SH-SY5Y (cell line): ENCODE data around the gene HDAC9.
A peak's percentile ranks its signal among the peaks of the same experiment; 100 is the strongest.

Experiments used
- GATA2 ChIP-seq: IDR thresholded peaks from 2 replicates; pipeline ENCODE4 v1.6.1; 2011; ENCODE audit warnings: mild to moderate bottlenecking, low read depth, low read length
- GATA3 ChIP-seq: IDR thresholded peaks from 2 replicates; pipeline ENCODE4 v1.6.1; 2011; ENCODE audit warnings: low read depth, mild to moderate bottlenecking, low read length, moderate library complexity

The HDAC9 gene

DNA sequence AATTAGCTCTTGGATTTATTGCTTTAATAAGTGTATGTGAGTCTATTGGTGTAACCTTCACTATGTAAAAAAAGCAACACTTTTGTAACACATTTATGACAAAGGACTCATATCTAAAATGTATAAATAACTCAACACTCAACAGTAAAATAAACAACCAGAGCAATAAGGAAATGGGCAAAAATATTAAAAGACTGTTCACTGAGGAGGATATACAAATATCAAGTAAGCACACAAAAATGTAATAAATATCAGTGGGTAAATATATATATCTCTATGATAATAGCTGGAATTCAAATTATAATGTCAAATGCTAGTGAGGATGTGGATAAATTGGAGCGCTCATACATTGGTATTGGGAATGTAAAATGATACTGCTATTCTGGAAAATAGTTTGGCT is 53.0 kb downstream of the HDAC9 start:
- TF ChIP-seq GATA2 (no peak), GATA3 (no peak)

- TF ChIP-seq GATA2 (no peak), GATA3 (no peak)
Observed at GRCh38 chr7:18550574-18550973, 55.0 kb downstream of the HDAC9 start.

GRCh38 chr7:18552316-18552916 is 56.9 kb downstream of the HDAC9 start:
- TF ChIP-seq GATA3 (no peak), GATA2 (no peak)

- TF ChIP-seq GATA2 (no peak), GATA3 (no peak)
Observed at GRCh38 chr7:18552943-18553604, 57.5 kb downstream of the HDAC9 start.

GRCh38 chr7:18553605-18554003 is 58.1 kb downstream of the HDAC9 start:
- TF ChIP-seq GATA2 = peak; percentile 86
- peak; percentile 83 for TF ChIP-seq GATA3

DNA sequence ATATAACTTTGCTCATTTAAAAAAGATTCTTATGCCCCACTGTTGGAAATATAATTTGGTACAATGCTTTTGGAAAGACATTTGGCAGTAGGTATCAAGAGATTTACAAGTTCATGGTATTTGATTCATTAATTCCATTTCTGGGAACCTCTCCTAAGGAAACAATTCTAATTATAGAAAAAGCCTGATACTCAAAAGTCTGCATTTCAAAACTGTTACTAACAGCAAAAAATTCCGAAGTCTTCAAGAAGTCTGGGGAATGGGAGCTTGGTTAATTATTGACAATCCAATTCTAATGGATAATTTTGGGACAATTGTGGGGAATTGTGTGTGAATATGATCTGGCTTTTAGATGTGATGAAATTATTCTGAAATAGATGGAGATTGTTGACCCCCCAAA is 59.6 kb downstream of the HDAC9 start:
- TF ChIP-seq GATA2 = no peak
- no peak for TF ChIP-seq GATA3

DNA sequence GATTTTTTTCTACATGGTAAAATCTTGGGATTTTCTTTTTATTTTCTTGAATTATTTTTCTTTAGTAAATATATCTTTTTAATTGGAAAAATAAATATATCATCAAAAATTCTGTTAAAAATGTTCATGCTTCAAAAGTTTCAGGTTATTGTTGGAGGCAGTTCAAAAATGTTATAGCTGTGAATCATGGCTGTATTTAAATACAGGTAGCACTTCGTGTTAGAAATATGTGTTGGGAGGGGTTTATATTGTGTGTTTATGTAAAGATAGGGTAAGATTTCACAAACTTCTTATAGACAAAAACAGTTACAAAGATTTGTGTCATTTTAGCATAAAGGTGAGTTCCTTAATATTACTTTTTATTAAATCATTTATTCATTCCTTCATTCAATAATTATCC is 60.4 kb downstream of the HDAC9 start:
- TF ChIP-seq GATA2 (no peak), GATA3 (no peak)

DNA sequence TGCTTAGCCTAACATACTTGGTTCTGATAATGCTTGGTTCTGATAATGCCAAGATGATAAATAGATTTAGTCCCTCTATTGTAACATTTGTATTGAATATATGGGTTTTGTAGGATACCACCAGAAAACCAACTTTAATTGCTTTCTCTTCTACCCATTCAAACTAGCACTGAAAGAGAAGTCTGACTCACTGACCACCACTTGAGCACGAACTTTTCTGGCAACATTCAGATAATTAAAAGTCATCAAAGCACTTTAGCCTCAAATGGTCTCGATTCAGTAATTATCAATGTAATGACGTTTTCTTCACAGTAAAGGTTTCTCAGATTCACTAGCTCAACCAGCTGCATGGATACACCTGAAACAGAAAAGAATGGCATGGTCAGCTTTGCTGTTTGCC is 63.0 kb downstream of the HDAC9 start:
- no peak for TF ChIP-seq GATA2
- no peak for TF ChIP-seq GATA3

- TF ChIP-seq GATA3 (no peak), GATA2 (no peak)
Observed at GRCh38 chr7:18558910-18559309, 63.4 kb downstream of the HDAC9 start.

- TF ChIP-seq GATA3 (no peak), GATA2 (no peak)
Observed at GRCh38 chr7:18559756-18560155, 64.2 kb downstream of the HDAC9 start.

DNA sequence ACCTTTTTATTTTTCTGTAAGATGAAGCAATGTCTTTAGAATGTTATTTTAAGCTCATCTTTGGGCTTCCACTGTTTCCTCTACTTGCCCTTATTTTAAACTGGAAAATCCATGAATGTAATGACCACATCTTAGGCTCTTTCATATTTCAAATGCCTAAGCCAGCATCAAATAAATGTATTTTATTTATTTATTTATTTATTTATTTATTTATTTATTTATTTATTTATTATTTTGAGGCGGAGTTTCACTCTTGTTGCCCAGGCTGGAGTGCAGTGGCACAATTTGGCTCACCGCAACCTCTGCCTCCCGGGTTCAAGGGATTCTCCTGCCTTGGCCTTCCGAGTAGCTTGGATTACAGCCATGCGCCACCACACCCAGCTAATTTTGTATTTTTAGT is 69.2 kb downstream of the HDAC9 start:
- TF ChIP-seq GATA3 = no peak
- no peak for TF ChIP-seq GATA2

DNA sequence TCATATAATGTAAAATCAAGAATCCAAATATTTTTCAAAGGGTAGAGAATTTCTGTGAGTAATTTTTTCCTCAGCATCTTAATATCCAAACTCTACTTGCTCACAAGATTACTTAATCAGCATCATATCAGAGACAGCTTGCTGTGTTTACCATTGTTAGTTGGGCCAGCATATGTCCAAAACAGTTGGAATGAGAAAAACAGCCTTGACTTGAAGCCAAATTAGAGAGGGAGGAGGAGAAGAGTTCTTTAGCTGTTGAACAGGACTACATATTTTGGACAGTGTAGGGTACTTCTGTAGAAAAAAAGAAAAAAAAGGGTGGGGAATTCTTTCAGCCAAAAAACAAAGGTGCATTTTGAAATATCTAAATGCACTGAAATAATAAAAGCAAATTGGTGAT is 69.8 kb downstream of the HDAC9 start:
- no peak for TF ChIP-seq GATA2
- no peak for TF ChIP-seq GATA3

DNA sequence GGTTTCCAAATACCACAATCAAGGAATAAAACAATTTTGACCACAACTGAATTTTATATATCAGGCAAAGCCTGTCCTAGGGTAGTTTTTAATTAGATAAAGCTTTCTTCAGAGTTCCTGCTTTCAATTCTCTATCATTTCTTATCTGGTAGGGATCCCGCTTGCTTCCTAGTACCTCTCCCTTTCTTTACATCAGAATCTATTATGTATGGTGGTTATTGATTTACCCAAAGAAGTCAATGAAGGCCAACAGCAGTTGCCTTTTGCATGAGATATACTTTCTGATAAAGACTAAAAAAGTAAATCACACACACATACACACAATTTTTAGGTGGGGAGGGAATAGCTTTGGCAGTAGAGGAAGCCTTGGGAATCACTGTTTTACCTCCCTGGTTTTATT is 70.7 kb downstream of the HDAC9 start:
- no peak for TF ChIP-seq GATA3
- TF ChIP-seq GATA2 = no peak

DNA sequence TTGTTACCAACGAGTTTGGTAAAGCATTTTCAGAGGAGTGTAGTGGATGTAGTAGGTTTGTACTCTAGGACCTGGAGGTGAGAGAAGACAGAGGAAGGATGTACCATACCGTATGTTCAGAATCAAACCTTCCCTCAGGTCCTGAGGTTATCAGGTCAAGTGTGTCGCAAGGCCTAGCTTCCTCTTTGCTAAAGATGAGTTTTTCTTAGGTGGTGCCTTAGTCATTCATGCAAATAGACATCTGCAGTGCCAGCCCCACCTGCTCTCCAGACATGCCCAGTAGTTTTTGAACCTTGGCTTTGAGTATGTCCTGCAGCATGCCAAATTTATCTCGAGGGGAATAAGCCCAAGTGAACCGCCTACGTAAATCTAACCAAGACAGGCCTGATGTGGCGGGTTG is 71.3 kb downstream of the HDAC9 start:
- no peak for TF ChIP-seq GATA3
- TF ChIP-seq GATA2 = no peak

DNA sequence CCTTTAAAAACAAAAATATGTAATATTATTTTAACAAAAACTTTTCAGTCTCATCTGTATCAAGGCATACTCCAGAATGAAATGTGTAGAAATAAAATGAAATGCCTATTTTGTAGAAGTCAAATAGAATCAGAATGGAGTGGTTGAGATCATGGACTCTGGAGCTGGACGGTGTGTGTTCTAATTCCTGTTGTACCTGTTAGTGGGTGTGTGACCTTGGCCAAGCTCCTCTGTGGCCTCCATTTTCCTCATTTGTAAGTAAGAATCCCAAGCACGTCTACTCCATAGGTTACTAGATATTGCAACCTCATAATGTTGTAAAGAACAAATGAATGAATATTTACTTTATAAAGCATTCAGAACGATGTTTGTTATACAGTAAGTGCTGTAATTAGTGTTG is 74.9 kb downstream of the HDAC9 start:
- TF ChIP-seq GATA3 = no peak
- no peak for TF ChIP-seq GATA2
